NCI-H69 (cell line): ENCODE measurements around the gene RHBDL1.

ENCODE experiments used
- DNase-seq: peaks from one replicate; lab custom pipeline; 2025; lab: John Stamatoyannopoulos, UW

Gene RHBDL1

DNA sequence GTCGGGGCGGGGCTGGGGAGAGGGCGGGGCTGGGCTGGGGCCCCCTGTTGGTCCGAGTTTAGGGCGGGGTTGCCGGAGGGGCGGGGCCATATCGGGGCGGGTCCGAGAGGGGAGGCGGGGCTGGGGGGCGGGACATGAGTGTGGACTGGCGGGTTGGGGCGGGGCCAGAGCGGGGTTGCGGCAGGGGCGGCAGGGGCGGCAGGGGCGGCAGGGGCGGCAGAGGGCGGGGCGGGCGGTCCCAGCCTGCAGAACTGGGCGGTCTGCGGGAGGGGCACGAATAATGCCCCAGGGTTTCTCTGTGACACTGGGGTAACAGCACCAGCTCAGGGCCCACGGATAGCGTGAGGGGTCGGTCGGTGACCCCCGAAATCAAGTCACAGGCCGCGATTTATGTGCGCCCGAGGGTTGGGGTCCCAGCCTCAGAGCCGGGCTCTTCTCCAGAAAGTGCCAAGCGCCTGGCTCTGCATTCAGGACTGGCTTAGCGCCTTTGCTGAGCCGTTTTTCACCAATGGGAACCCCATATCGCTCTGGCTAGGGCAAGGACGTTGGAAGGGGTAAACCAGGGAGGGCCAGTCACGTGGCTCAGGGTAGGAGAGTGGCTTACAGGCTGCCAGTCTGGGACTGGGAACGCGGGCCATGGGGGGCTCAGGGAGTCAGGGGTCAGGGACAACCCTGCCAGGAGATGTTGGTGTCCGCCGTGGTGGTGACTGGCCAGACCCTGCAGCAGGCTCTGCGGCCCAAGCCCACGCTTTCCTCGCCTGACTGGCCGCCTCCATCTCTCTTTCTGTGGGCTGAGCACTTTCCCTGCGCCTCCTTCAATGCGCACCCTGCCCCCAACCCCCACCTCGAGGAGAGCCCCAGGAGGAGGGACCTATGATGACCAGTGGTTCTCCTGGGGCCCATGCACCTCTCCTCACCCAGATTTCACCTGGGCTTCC lies 38.1 kb upstream of the RHBDL1 start:
- peak; percentile 68 for DNase-seq

DNA sequence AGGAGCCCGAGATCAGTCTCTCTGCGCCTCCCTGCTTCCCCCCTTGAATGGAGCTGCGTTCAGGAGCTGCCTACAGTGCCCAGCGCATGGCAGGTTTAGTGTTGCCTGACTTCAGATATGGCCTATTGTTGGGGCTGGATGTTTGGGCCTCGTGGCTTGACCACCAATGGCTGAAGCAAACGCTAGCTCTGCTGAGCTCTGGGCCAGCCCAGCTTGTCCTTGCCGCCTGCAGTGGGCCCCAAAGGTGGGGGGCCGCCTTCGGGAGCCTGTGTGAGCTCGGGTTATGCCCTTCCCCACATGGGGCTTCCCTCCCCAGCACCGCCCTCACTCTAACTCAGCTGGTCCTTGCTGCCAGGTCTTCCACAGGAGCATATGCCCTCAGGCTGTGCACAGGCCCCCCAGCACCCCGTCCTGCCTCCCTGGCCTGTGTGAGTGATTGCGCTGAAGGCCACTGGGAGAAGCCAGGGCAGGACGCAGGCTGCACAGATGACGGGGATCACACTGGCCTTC lies 37.4 kb upstream of the RHBDL1 start:
- DNase-seq = no peak

DNA sequence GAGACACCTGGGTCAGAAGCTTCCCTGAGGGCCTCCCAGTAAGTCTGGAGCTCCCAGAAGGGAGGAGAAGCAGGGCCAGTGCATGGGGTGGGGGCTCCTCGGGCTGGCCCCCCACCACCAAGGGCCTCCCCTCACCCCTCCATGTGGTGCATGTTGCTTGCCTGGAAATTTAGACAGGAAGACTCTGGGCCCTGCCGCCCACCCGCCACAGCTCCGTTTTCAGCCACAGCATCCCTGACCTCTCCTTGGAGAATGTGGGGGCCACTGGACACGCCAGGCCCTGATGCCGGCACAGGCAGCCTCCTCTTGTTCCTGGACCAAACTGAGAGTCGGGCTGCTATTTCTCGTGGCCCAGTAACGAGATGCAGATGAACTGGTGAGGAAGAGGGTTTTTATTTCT lies 36.6 kb upstream of the RHBDL1 start:
- no peak for DNase-seq

DNA sequence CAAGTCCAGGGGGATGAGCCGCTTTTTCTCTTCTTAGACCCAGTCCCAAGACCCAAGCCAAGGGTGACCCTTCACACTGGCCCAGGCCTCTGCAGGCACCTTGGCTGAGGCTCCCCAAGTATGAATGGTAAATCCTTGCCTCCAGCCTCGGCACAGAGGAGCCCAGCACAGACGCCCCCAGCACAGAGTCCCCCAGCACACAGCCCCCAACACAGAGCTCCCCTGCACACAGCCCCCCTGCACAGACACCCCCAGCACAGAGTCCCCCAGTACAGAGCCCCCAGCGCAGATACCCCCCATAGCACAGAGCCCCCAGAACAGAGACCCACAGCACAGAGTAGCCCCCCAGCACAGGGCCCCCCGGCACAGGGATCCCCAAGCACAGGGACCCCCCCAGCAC lies 34.9 kb upstream of the RHBDL1 start:
- no peak for DNase-seq

DNA sequence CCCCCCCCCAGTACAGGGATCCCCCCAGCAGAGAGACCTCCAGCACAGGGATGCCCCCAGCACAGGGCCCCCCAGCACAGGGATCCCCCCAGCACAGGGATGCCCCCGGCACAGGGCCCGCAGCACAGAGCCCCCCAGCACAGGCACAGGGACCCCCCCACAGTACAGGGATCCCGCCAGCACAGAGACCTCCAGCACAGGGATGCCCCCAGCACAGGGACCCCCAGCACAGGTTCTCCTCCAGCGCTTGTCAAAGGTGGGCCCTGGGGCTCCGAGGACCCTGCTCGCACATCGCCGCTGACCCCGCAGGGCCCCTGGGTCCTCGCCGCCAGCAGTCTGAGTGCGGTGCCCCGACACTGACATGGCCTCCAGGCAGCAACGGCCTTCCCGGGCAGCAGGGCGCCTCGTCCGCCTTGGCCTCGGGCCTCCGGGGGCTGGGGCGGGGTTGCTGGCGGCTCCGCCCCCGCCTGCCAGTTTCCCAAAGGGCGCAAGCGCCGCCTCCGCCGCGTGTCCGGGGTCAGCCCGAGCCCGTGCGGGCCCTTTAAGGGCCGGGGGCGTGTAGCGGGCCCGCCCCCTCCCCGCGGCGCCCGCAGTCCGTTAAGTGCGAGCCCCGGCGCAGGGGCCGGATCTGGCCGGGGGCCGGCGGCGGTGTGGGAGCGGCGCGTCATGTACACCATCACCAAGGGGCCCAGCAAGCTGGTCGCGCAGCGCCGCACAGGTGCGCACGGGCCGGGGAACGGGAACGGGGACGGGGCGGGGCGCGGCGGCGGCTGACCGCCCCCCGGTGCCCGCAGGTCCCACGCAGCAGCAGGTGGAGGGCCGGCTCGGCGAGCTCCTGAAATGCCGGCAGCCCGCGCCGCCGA lies 33.9 kb upstream of the RHBDL1 start, which contains the start of gene MCRIP2:
TSS of gene MCRIP2 (plus strand) at position 503 of the 863 bp plus-strand sequence. CDS start at position 667, 164 bp downstream.
- DNase-seq = peak; percentile 96

DNA sequence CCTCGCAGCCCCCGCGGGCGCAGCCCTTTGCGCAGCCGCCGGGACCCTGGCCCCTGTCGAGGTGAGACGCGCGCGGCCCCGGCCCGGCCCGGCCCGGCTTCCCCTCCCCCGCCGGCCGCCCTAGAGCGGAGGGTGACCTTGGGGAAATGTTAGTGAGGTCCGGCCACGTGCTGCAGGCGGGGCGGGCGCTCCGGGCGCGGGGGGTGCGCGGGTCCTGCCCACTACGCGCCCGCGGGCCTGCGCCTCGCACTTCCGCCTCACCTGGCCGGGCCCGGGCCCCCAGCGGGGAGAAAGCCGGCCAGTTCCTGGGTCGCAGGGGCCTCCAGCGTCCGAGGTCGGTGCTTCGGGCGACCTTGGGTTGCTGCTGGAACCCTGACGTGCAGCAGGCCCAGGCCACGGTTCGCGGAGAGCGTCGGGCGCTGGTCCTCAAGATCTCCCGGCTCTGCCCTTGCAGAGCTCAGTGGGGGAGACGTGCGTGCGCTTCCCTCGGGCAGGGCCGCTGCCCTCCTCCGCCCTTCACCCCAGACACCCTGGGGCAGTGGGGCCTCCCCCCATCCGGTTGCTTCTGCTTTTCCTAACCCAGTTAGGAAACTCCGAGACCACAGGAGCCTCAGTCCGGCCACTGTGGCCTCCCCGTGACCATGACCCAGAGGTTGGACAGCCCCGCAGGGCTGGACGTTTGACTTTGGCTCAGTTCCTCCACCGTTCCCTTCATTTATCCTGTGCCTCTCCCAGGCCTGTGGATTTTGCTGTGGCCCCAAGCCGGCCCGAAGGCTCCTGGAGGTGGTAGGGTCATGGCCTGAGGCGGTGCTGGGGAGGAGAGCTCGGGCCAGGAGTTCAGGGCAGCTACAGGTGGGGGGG lies 33.1 kb upstream of the RHBDL1 start:
- DNase-seq = peak; percentile 84

DNA sequence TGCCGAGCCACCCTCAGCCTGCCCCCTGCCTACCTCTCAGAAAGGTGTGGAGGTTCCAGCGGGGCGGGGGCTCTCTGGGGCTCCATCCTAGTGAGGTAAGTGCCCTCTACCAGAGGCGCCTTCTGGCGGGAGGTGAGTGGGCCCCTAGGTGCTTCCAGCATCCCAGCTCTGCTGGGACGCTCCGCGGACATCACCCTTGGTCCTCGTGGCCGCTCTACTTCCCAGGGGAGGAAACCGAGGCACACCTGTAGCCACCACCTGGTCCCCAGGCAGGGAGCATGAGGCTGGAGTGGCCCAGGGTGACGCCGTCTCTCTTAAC lies 32.5 kb upstream of the RHBDL1 start:
- no peak for DNase-seq

DNA sequence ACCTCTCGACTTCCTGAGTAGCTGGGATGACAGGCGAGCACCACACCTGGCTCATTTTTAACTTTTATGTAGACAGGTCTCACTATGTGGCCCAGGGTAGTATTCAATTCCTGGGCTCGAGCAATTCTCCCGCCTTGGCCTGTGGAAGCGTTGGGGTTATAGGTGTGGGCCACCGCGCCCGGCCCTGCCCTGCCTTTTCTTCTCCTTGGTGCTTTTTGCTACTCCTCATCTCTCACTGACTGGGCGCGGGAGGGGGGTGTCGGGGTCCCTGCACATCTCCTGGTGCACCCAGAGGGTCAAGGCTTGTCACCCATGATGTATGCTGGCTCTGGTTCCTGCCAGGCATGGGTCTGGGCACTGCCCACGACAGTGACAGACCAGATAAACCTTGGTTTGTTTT lies 30.9 kb upstream of the RHBDL1 start:
- DNase-seq = no peak

DNA sequence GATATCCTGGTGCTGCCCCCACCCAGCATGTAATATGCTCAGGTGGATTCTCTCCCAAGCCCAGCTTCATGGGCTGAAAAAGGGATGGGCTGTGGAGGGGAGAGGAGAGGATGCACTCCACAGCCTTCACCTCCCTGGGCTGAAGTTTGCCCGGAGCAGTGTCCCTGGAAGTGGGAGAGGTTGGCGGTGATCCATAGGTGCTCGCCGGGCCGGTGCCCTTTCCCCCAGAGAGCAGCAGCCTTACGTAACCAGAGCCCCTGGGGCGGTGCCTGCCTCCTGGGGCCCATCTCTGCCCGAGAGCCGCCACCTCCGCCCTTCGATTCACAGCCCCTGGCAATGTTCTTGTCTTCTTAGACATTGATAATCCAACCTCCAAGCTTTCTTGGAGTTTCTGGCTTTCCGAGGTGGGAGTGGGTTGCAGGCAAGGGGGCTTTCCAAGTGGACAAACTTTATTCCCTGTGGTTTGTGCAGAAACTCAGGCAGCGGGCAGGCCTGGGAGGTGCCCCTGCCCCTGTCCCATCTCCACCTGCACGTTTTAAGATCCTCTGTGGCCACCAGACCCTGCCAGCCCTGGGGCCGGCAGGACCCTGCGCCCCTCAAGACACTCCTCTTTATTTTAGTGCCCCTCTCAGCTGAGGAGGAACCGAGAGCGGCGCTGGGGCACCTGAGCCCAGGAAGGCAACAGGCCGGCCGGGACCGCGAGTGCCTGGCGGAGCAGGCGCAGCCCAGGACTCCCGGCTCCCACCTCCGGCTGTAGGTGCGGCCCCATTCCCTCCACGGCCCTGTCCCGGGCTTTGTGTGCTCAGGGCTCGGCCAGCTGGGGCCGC lies 29.4 kb upstream of the RHBDL1 start:
- no peak for DNase-seq

DNA sequence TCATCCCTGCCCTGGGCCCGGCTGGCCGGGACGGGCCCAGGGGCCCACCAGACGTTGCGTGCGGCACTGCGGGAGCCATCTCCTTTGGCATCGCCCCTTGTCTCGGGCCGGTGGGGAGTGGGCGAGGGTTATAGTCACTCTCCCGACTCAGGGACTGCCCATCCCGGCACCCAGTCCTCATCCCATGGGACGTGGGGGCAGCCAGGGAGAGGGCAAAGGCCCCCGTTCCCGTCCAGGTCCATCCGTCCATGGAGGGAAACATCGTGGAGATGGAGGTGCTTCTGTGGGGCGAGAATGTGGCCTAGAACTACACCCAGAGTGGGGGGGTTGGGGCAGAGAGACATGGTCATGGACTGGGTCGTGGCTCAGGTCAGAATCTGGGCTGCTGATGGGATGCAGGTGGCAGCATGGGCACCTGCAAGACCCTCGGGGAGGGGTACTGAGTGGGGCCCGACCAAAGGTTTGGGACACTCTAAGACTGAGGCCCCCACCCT lies 28.7 kb upstream of the RHBDL1 start:
- DNase-seq = no peak

DNA sequence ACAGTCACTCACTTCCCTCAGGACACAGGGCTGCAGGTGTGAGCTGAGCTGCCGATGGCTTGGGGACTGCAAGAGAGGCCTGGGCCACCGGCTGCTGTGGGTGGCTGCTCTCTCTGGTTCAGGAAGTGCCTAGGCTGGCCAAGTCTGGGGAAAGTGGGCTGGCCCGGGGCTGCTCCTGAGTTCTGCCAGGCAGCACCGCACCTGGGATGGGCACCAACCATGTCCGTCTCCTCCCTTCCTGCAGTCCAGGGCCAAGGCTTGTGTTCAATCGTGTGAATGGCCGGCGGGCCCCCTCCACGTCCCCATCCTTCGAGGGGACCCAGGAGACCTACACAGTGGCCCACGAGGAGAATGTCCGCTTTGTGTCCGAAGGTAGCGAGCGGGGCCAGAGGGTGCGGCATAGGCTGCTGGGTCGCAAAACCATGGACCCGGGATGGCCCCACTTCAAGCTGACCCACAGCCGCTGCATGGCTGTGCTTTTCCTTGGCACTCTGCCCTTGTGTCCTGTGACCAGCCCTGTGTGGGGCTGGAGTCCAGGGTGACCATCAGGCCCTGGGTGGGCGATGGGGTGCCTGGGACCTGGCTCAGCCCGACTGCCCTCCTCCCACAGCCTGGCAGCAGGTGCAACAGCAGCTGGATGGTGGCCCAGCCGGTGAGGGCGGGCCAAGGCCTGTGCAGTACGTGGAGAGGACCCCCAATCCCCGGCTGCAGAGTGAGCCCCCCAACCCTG lies 28.1 kb upstream of the RHBDL1 start:
- no peak for DNase-seq

DNA sequence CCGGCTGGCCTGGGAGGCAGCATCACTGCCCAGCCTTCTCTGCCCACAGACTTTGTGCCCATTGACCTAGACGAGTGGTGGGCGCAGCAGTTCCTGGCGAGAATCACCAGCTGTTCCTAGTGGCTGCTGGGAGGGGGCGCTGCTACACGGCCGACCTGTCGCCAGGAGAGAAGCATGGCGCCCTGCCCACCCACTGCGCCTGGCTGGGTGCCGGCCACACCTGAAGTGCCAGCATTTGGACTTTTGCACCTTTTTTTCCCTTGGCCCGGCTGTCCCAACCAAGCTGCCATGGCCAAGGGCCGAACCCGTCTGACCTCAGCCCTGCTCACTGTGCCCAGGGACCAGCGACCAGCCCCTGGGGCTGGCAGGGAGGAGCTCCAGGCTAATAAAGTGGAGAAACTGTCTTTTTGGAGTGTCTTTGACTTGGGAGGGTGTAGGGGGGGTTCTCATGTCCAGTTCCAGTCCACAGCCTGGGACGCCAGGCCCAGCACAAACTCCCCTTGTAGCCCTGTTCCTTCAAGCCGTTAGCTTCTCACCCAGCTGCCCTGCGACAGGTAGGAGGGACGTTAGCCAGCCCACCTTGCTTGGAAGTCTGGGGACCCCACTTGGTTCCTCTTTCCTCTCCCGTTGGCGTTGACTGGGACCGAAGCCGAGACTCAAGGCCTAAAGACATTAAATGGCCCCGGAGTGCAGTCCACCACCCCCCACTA lies 27.2 kb upstream of the RHBDL1 start:
- DNase-seq = peak; percentile 81

DNA sequence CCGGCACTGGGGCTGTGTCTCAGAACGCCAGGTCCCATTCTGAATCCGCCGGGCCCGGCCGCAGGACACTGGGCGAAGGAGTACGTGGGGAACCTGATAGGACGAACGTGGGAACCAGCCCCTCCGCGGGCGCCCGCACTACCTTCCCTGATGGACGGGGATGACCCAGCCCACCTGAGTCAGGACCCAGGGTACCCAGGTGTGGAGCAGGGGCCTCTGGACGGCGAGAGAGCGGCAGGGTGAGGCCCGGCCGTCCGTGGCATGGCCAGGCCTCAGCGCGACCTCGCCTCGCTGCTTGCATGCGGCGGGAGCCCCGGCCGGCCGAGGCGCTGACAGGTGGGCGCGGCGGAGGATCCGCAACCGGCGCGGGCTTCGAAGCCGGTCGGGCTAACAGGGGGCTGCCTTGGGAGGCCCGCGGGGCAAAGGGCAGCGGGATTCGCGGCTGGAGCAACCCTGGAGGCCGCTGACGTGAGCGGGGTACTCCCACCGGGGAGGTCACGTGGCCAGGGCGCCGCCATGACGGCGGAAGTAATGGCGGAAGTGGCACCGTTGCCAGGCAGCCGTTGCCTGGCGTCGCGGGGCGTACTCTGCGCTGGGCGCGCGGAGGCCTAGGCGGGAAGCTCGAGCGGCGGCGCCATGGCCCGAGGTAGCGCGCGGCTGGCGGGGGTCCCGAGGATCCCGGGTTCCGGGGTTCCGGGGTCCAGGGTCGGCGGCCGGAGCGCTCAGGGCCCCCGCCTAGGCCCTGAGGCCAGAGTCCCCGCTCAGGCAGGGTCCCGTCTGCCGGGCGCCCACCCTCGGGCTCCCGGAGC lies 26.5 kb upstream of the RHBDL1 start, which contains the start of gene WDR90:
TSS of gene WDR90 (plus strand) at position 585 of the 809 bp plus-strand sequence. CDS start at position 637, 52 bp downstream.
- DNase-seq = peak; percentile 97

DNA sequence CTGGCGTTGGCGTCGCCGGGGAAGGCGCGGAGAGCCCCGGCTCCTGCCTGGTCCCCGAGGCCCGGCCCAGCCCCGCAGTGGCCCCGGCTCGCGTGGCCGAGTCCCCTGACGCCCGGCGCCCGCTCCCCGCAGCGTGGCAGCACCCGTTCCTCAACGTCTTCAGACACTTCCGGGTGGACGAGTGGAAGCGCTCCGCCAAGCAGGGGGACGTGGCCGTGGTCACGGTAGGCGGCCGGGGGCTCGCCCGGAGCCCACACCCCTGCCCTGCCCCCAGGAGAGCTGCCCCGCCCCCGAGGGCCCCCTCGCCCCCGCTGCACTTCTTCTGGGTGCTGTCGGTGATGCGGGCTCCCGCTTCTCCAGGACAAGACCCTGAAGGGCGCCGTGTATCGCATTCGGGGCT lies 25.8 kb upstream of the RHBDL1 start:
- peak; percentile 61 for DNase-seq

DNA sequence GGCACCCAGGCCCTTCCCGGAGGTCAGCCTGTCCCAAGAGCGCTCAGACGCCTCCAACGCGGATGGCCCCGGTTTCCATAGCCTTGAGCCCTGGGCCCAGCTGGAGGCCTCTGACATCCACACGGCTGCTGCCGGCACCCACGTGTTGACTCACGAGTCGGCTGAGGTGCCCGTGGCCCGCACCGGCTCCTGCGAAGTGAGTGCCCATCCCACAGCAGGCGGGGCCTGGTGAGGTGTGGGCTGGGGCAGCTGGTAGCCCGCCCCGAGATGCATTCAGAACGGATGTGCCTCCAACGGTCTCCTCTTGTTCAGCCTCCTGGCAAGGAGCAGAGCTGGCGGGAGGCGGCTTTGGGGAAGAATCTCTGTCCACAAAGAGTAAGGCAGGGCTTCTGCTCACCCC lies 23.6 kb upstream of the RHBDL1 start:
- no peak for DNase-seq

DNA sequence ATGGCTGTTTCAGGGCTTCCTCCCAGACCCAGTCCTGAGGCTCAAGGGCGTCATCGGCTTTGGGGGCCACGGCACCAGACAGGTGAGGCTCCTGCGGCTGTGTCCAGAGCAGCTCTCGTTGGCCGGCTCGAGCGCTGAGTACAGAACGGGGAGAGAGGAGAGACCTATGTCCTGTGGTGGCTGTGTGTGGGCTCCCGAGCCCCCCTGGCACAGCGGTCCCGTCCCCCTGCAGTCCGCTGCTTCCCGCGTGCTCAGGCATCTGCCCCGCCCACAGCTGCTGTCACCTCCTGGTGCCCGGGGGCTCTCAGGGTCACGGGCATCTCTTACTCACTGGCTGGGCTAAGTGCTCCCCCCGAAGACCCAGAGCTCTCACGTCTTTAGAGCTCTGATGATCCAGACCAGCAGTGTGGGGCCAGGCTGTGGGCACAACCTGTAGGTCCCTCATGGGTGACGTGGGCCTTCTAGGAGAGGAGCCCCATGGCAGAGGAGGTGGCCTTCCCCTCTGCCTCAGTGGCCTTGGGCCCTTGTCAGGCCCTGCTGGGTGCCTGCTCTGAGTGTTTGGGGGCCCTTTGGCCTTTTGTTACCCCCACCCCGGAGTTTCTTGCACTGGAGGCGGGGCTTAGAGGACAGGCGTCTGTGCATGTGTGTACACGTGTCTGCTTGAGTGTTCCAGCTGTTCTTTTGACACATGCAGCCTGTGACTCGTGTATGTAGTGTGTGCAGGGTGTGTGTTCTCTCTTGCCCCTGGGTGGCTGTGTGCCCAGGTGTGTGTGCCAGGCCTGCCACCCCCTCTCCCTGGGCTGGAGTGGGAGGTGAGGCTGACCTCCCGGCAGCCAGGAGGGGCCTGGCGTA lies 22.8 kb upstream of the RHBDL1 start:
- DNase-seq = no peak

DNA sequence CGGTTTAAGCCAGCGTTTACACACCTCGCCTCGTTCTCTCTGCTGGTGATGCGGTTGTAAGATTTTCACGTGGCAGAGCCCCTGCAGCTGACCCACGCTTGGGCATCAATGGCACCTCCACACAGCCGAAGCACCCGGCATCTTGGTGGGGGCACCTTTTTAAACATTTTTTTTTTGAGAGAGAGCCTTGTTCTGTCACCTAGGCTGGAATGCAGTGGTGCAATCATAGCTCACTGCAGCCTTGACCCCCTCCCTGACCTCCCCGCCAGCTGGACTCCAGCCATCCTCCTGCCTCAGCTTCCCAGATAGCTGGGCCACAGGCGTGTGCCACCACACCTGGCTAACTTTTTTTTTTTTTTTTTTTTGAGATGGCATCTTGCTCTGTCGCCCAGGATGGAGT lies 21.4 kb upstream of the RHBDL1 start:
- DNase-seq = no peak
